Measurements from ENCODE around the gene ELOB.

The ELOB gene

GRCh38 chr16:2786061-2786825 lies 9.2 kb upstream of the ELOB start:
- Histone ChIP-seq H3K4me1 (no peaks in the 10 kb centered on the region), H3K4me3 (ENCODE audit: low read depth, low read length) (no peak overlapping the region), H3K27me3 (peaks cover 32% of the 10 kb centered on the region), H3K36me3 (no peaks in the 10 kb centered on the region), H3K9me3 (no peaks in the 10 kb centered on the region)
- no peak for TF ChIP-seq CTCF (IDR thresholded peaks at IDR 0.05; ENCODE audit: low read depth, low read length)
- DNase-seq, result no peak

GRCh38 chr16:2785101-2785991 lies 8.3 kb upstream of the ELOB start:
- Histone ChIP-seq H3K4me1 (no peaks in the 10 kb centered on the region), H3K4me3 (ENCODE audit: low read depth, low read length) (no peak overlapping the region), H3K9me3 (no peaks in the 10 kb centered on the region), H3K27me3 (peaks cover 23% of the 10 kb centered on the region), H3K36me3 (no peaks in the 10 kb centered on the region)
- no peak for TF ChIP-seq CTCF (IDR thresholded peaks at IDR 0.05; ENCODE audit: low read depth, low read length)
- no peak for DNase-seq

GRCh38 chr16:2784358-2785100 lies 7.4 kb upstream of the ELOB start:
- Histone ChIP-seq H3K36me3 (no peaks in the 10 kb centered on the region), H3K4me1 (no peaks in the 10 kb centered on the region), H3K27me3 (peaks cover 15% of the 10 kb centered on the region), H3K4me3 (ENCODE audit: low read depth, low read length) (no peak overlapping the region), H3K9me3 (no peaks in the 10 kb centered on the region)
- no peak for TF ChIP-seq CTCF (IDR thresholded peaks at IDR 0.05; ENCODE audit: low read depth, low read length)
- no peak for DNase-seq

GRCh38 chr16:2783581-2784357 lies 6.7 kb upstream of the ELOB start:
- no peak for TF ChIP-seq CTCF (IDR thresholded peaks at IDR 0.05; ENCODE audit: low read depth, low read length)
- DNase-seq, result no peak

GRCh38 chr16:2782583-2783351 lies 5.7 kb upstream of the ELOB start:
- H3K4me1 ChIP-seq, result no peaks in the 10 kb centered on the region
- no peaks in the 10 kb centered on the region for H3K9me3 ChIP-seq
- peaks cover 13% of the 10 kb centered on the region for H3K27me3 ChIP-seq
- no peak for DNase-seq
- TF ChIP-seq CTCF (IDR thresholded peaks at IDR 0.05; ENCODE audit: low read depth, low read length), result no peak
- H3K36me3 ChIP-seq, result no peaks in the 10 kb centered on the region
- no peak overlapping the region for H3K4me3 ChIP-seq (ENCODE audit: low read depth, low read length)

More at GRCh38 chr16:2783581-2784357, 6.7 kb upstream of the ELOB start:
- Histone ChIP-seq H3K9me3 (no peaks in the 10 kb centered on the region), H3K4me3 (ENCODE audit: low read depth, low read length) (no peak overlapping the region), H3K4me1 (no peaks in the 10 kb centered on the region), H3K36me3 (no peaks in the 10 kb centered on the region), H3K27me3 (peaks cover 13% of the 10 kb centered on the region)

Data from BE2C (cell line).